ENCODE results near the gene SYNPO2. TPM values are rescaled to one million over a fixed set of nuclear protein-coding genes. Genes with fewer than 3 reads are reported as not detected.

SYNPO2 gene
- polyA plus RNA-seq, 1 donor from 2014 or later = not detected

DNA sequence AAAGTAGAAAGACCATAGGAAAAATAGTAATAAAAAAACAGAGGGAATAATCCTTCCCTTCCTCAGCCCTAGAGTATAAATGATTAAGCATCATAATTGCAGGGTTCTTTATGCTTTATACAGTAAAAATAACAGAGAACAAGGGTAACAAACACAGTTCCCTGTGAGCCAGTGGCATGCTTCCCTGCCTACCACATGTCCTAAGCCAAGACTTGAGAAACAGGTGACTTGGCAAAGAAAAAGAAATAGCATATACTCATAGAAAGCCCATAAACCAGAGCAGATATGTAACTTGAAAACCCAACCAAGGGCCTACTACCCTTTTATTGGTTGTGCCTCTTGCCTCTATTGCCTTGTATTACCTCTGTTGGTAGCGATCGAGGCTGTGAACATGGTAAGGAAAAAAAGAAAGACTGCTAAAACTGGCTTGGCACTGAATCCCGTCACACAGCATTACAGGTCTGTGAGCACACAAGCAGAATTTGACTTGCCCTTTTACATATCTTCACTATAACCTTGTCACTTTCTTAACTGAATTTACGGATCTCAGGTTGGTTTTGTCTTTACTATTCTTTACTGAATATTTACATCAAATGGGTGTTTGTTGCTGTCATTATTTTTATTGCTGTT is 216.1 kb downstream of the SYNPO2 start:
- no peaks in the 10 kb centered on the region for H3K36me3 Mint-ChIP-seq
- no peaks in the 10 kb centered on the region for H3K27me3 Mint-ChIP-seq
- H3K4me1 Mint-ChIP-seq = no peaks in the 10 kb centered on the region
- H3K4me3 Mint-ChIP-seq = no peak overlapping the region
- H3K27ac Mint-ChIP-seq = no peak overlapping the region
- no peaks in the 10 kb centered on the region for H3K9me3 Mint-ChIP-seq

DNA sequence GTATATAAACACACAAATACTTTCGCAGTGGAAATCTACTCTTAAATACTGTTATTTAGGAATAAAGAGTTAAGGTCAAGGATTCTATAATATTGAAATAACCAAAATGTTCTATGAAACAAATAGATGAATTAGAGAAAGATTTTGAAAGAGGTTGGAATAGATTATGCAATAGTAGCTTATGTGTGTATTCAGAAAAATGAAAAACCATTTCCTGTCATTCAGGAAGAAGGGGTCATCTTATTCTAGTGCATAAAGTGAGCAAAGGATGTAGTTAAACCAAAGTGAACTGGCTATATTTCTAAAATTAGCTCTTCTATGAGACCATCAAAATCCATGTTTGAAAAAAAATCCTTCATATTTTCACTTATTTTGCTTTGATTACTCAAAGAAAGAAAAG is 217.0 kb downstream of the SYNPO2 start:
- Mint-ChIP-seq H3K36me3 (no peaks in the 10 kb centered on the region), H3K4me3 (no peak overlapping the region), H3K9me3 (no peaks in the 10 kb centered on the region), H3K27ac (no peak overlapping the region), H3K27me3 (no peaks in the 10 kb centered on the region), H3K4me1 (no peaks in the 10 kb centered on the region)

DNA sequence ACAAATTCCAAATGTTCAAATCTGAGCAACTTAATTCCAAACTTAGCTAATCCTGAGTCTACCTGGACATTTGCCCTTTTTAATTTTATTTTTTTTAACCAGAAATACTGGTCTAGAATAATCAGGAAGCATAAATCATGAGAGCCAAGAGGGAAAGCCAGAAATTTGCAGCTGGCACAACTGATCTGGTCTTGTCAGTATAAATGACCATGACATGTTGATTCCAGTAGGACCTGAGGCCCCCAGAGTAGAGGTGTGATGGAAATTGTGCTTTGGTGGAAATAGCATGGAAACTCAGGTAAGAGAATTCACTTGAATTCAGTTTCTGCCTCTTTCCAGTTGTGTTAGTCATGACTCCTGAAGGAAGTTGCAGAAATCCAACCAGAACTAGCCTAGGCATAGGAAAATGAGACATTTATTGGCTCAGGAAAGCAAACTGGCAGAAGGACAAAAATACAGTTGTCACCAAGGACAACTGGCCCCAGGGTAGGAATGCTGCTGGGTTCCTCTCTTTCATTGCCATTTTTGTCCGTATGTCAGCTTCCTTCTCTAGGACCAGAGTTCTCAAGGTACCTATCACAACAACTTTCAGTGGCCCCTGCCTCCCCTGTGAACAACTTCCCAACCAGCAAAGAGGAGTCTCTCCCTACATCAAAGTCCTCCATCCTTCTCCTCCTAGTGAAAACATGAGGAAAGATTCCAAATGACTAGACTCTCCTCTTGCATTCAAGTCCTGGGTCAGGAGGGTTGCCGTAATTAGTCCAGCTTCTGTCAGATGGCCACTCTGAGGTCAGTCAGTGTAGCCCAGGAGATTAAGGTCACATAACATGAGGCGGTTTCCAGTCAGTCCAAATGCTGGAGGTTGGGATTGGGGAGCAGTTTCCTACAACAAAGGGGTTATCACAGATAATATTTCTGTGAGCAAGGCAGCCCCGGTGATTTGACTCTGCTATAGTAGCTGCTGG is 217.7 kb downstream of the SYNPO2 start:
- Mint-ChIP-seq H3K27ac (no peak overlapping the region), H3K4me3 (no peak overlapping the region), H3K9me3 (no peaks in the 10 kb centered on the region), H3K27me3 (no peaks in the 10 kb centered on the region), H3K36me3 (no peaks in the 10 kb centered on the region), H3K4me1 (no peaks in the 10 kb centered on the region)

DNA sequence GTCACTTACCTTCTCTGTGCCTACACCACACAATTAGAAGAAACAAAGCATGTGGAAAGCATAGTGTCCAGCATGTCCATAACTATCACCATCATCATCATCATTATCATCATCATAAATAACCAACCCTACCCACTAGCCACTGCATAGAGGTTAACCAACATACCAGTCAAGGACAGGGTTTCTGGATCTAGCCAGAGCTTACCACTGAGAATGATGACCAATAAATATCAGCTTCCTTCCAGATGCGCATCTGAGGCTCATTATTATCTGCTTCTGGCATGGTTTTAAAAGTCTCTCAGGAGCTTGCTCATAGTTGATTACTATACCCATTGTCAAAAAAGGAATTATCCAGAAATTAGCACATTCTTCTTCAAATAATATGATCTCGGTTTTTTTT is 221.5 kb downstream of the SYNPO2 start:
- H3K4me3 Mint-ChIP-seq = no peak overlapping the region
- H3K27me3 Mint-ChIP-seq = peaks cover 4% of the 10 kb centered on the region
- H3K36me3 Mint-ChIP-seq = no peaks in the 10 kb centered on the region
- H3K27ac Mint-ChIP-seq = no peak overlapping the region
- H3K4me1 Mint-ChIP-seq = no peaks in the 10 kb centered on the region
- H3K9me3 Mint-ChIP-seq = no peaks in the 10 kb centered on the region

Other genes with a start within 250 kb of the SYNPO2 start
- 41.1 TPM for gene METTL14, start 203.5 kb upstream of the SYNPO2 start, polyA plus RNA-seq
- gene SEC24D, start 52.7 kb upstream of the SYNPO2 start, polyA plus RNA-seq = 12.9 TPM
- gene MYOZ2, start 247.0 kb downstream of the SYNPO2 start, polyA plus RNA-seq = not detected